Smooth muscle cell (in vitro differentiated cells): ENCODE measurements around the gene MMP19. TPM values are rescaled to one million over a fixed set of nuclear protein-coding genes. Genes with fewer than 3 reads are reported as not detected.
"Not testable (repeated sequence)": the region's sequence is repeated elsewhere in the genome, so short reads cannot be mapped to it uniquely, and the experiment has no call there.

Experiments used
- DNase-seq: peaks from one replicate; lab custom pipeline; 2025; ENCODE audit not compliant: unreplicated experiment; lab: John Stamatoyannopoulos, UW
- H2AFZ ChIP-seq: fragments of 200-600 bp; sonication (generic); 2 replicates; pipeline ENCODE4 v1.6.0; 2016; ENCODE audit warnings: antibody characterized with exemption, low read depth, mild to moderate bottlenecking
- H3F3A ChIP-seq: fragments of 200-600 bp; sonication (generic); 2 replicates; pipeline ENCODE4 v1.6.0; 2017; ENCODE audit warnings: antibody characterized with exemption, low read depth
- H3K27ac ChIP-seq: fragments of 200-600 bp; sonication (generic); 2 replicates; pipeline ENCODE4 v1.5.1; 2016; ENCODE audit warnings: low read depth, mild to moderate bottlenecking
- H3K27me3 ChIP-seq: fragments of 200-600 bp; sonication (generic); 2 replicates; pipeline ENCODE4 v1.6.1; 2016; ENCODE audit warnings: low read depth, mild to moderate bottlenecking
- H3K36me3 ChIP-seq: fragments of 200-600 bp; sonication (generic); 2 replicates; pipeline ENCODE4 v1.5.1; 2016; ENCODE audit warnings: low read depth
- H3K4me1 ChIP-seq: fragments of 200-600 bp; sonication (generic); 2 replicates; pipeline ENCODE4 v1.5.1; 2016; ENCODE audit warnings: low read depth
- H3K4me2 ChIP-seq: fragments of 200-600 bp; sonication (generic); 2 replicates; pipeline ENCODE4 v1.6.0; 2016; ENCODE audit warnings: mild to moderate bottlenecking
- H3K4me3 ChIP-seq: fragments of 200-600 bp; sonication (generic); 2 replicates; pipeline ENCODE4 v1.5.1; 2016; ENCODE audit warnings: mild to moderate bottlenecking
- H3K79me2 ChIP-seq: fragments of 200-600 bp; sonication (generic); 2 replicates; pipeline ENCODE4 v1.6.0; 2016; ENCODE audit warnings: low read depth, mild to moderate bottlenecking
- H3K9ac ChIP-seq: fragments of 200-600 bp; sonication (generic); 2 replicates; pipeline ENCODE4 v1.6.0; 2016; ENCODE audit warnings: low read depth
- H3K9me3 ChIP-seq: fragments of 200-600 bp; sonication (generic); replicated peaks from 2 replicates; pipeline ENCODE4 v1.5.1; 2016; ENCODE audit warnings: low read depth
- H4K20me1 ChIP-seq: fragments of 200-600 bp; sonication (generic); 2 replicates; pipeline ENCODE4 v1.6.0; 2016; ENCODE audit warnings: low read depth
- CTCF ChIP-seq: fragments of 200-600 bp; sonication (generic); IDR thresholded peaks from 2 replicates; pipeline ENCODE4 v1.5.1; 2017; ENCODE audit warnings: borderline replicate concordance, mild to moderate bottlenecking, antibody characterized with exemption; ENCODE audit not compliant: insufficient read depth, poor library complexity, severe bottlenecking
- whole genome bisulfite sequencing: methylation state at CpG from one replicate; pipeline ENCODE4 v1.1.7; 2016; ENCODE audit warnings: low lambda C conversion rate; 5-methylcytosine and 5-hydroxymethylcytosine counted together
- polyA plus RNA-seq: library from polyadenylated mRNA; unstranded; fragments of >200 nt; fragmentation: Nextera tagmentation; extraction: Ambion mirVana; gene quantifications from 2 replicates; pipeline ENCODE4 v1.2.1, GENCODE V29; 2016
- total RNA-seq: library from RNA; depleted of rRNA; stranded (reverse); fragments of >200 nt; gene quantifications from 2 replicates; pipeline ENCODE4 v1.2.3, GENCODE V29; 2014

Gene MMP19
- total and polyA plus RNA-seq, 2 experiments from 2014 or later = 14.9 to 15.6 TPM

- Histone ChIP-seq H3K9ac (no peak overlapping the region), H3K36me3 (no peaks in the 10 kb centered on the region), H3K27ac (no peak overlapping the region), H3K27me3 (no peaks in the 10 kb centered on the region), H3F3A (peaks cover 4% of the 10 kb centered on the region), H3K79me2 (peaks cover 8% of the 10 kb centered on the region), H3K4me1 (peaks cover 10% of the 10 kb centered on the region), H2AFZ (no peak overlapping the region), H3K9me3 (no peaks in the 10 kb centered on the region), H4K20me1 (no peaks in the 10 kb centered on the region), H3K4me3 (no peak overlapping the region), H3K4me2 (no peak overlapping the region)
- TF ChIP-seq CTCF = no peak
- WGBS = 95% methylated on average over 11 of the region's 11 CpGs
- no peak for DNase-seq
These were observed 2.0 kb downstream of the MMP19 start for GRCh38 chr12:55840581-55841351.

- 91% methylated on average over 11 of the region's 11 CpGs for WGBS
- Histone ChIP-seq H3K36me3 (no peaks in the 10 kb centered on the region), H4K20me1 (no peaks in the 10 kb centered on the region), H3K4me3 (no peak overlapping the region), H3K27me3 (no peaks in the 10 kb centered on the region), H3F3A (peaks cover 4% of the 10 kb centered on the region), H3K27ac (no peak overlapping the region), H2AFZ (no peak overlapping the region), H3K9me3 (no peaks in the 10 kb centered on the region), H3K79me2 (peaks cover 8% of the 10 kb centered on the region), H3K4me2 (no peak overlapping the region), H3K4me1 (peaks cover 7% of the 10 kb centered on the region), H3K9ac (no peak overlapping the region)
- no peak for TF ChIP-seq CTCF
- no peak for DNase-seq
These were observed 3.2 kb downstream of the MMP19 start for GRCh38 chr12:55839345-55840140.

GRCh38 chr12:55838361-55838760 is 4.4 kb downstream of the MMP19 start:
- H4K20me1 ChIP-seq = no peaks in the 10 kb centered on the region
- no peak overlapping the region for H3K9ac ChIP-seq
- no peak overlapping the region for H3K4me2 ChIP-seq
- H3K36me3 ChIP-seq = no peaks in the 10 kb centered on the region
- H3K9me3 ChIP-seq = no peaks in the 10 kb centered on the region
- TF ChIP-seq CTCF = no peak
- H3F3A ChIP-seq = peaks cover 4% of the 10 kb centered on the region
- DNase-seq = no peak
- no peaks in the 10 kb centered on the region for H3K27me3 ChIP-seq
- H3K4me3 ChIP-seq = no peak overlapping the region
- no peak overlapping the region for H2AFZ ChIP-seq
- H3K79me2 ChIP-seq = peaks cover 8% of the 10 kb centered on the region
- no peak overlapping the region for H3K27ac ChIP-seq
- 96% methylated on average over 3 of the region's 3 CpGs for WGBS
- H3K4me1 ChIP-seq = peaks cover 7% of the 10 kb centered on the region

- 82% methylated on average over 6 of the region's 6 CpGs for WGBS
- not testable (repeated sequence) for H3K27me3 ChIP-seq, DNase-seq
These were observed 8.3 kb downstream of the MMP19 start for GRCh38 chr12:55834400-55834799.

More at GRCh38 chr12:55834400-55834799, 8.3 kb downstream of the MMP19 start:
- H3K27ac ChIP-seq, H3K79me2 ChIP-seq, H2AFZ ChIP-seq, H3F3A ChIP-seq, H3K9me3 ChIP-seq, H3K9ac ChIP-seq, H3K4me3 ChIP-seq, H4K20me1 ChIP-seq, H3K4me2 ChIP-seq, H3K4me1 ChIP-seq, H3K36me3 ChIP-seq: not testable (repeated sequence)
